HEK293 (cell line): Measurements from ENCODE around the gene SNAPIN.

ENCODE experiments used
- CTCF ChIA-PET: fragments of 350-600 bp; formaldehyde crosslinking; extraction: SDS; loops from one replicate; lab custom pipeline; 2021; ENCODE audit warnings: antibody characterized with exemption; lab: Yijun Ruan, JAX
- POLR2A ChIA-PET: fragments of 300-600 bp; formaldehyde crosslinking; extraction: SDS; loops from one replicate; lab custom pipeline; 2020; ENCODE audit warnings: antibody characterized with exemption, inconsistent platforms; lab: Yijun Ruan, JAX
- H3K27ac ChIP-seq: fragments of 200-500 bp; sonication (Bioruptor generic); 2 replicates; pipeline ENCODE4 v1.5.1; 2014; ENCODE audit warnings: low read depth, low read length, control low read depth, inconsistent platforms; ENCODE audit errors: extremely low read depth
- H3K36me3 ChIP-seq, 2 experiments: fragments of 200-500 bp in 1 of 2; sonication (Bioruptor generic) in 1 of 2; 1 replicate in 1 of 2; 2 replicates in 1 of 2; pipeline ENCODE4 v1.5.1; 2014 to 2017; ENCODE audit warnings: inconsistent platforms in 2 of 2, low read length in 2 of 2; ENCODE audit not compliant: control insufficient read depth in 2 of 2, insufficient read depth in 1 of 2
- H3K4me1 ChIP-seq: fragments of 200-500 bp; sonication (Bioruptor generic); 2 replicates; pipeline ENCODE4 v1.5.1; 2014; ENCODE audit warnings: mild to moderate bottlenecking, low read length, inconsistent platforms; ENCODE audit not compliant: control insufficient read depth, insufficient read depth
- H3K4me3 ChIP-seq: 2 replicates; pipeline ENCODE4 v1.5.1; 2011; ENCODE audit warnings: low read depth, mild to moderate bottlenecking, control low read depth, low read length, moderate library complexity
- H3K9me3 ChIP-seq: fragments of 200-500 bp; sonication (Bioruptor generic); 2 replicates; pipeline ENCODE4 v1.5.1; 2014; ENCODE audit warnings: low read depth, low read length, inconsistent platforms; ENCODE audit not compliant: control insufficient read depth, insufficient read depth
- EGR2 ChIP-seq: fragments of 450-650 bp; formaldehyde crosslinking; IDR thresholded peaks from 2 replicates; pipeline ENCODE4 v1.5.1; 2016; ENCODE audit warnings: low read depth, missing biosample characterization, missing genetic modification characterization
- GLI2 ChIP-seq: fragments of 450-650 bp; formaldehyde crosslinking; IDR thresholded peaks from 2 replicates; pipeline ENCODE4; 2017; ENCODE audit warnings: missing biosample characterization, missing genetic modification characterization, low read depth, borderline replicate concordance
- KLF1 ChIP-seq: fragments of 450-650 bp; formaldehyde crosslinking; IDR thresholded peaks from 2 replicates; pipeline ENCODE4 v1.5.1; 2016; ENCODE audit warnings: missing biosample characterization, missing genetic modification characterization
- PRDM1 ChIP-seq: fragments of 450-650 bp; formaldehyde crosslinking; IDR thresholded peaks from 2 replicates; pipeline ENCODE4; 2016; ENCODE audit warnings: missing biosample characterization, missing genetic modification characterization
- SP2 ChIP-seq: fragments of 450-650 bp; formaldehyde crosslinking; IDR thresholded peaks from 2 replicates; pipeline ENCODE4 v1.5.1; 2016; ENCODE audit warnings: missing biosample characterization, missing genetic modification characterization
- WT1 ChIP-seq: fragments of 450-650 bp; formaldehyde crosslinking; IDR thresholded peaks from 2 replicates; pipeline ENCODE4 v1.5.1; 2016; ENCODE audit warnings: missing biosample characterization, missing genetic modification characterization
- ZBTB17 ChIP-seq: fragments of 450-650 bp; formaldehyde crosslinking; IDR thresholded peaks from 2 replicates; pipeline ENCODE4 v1.5.1; 2016; ENCODE audit warnings: missing biosample characterization, missing genetic modification characterization
- ZFHX2 ChIP-seq: fragments of 450-650 bp; formaldehyde crosslinking; conservative IDR thresholded peaks from 2 replicates; pipeline ENCODE4 v1.5.1; 2016; ENCODE audit warnings: missing biosample characterization, missing genetic modification characterization
- ZNF155 ChIP-seq: fragments of 450-650 bp; formaldehyde crosslinking; IDR thresholded peaks from 2 replicates; pipeline ENCODE4 v1.5.1; 2016; ENCODE audit warnings: missing biosample characterization, missing genetic modification characterization
- ZNF366 ChIP-seq: fragments of 450-650 bp; formaldehyde crosslinking; conservative IDR thresholded peaks from 2 replicates; pipeline ENCODE4 v1.5.1; 2016; ENCODE audit warnings: missing biosample characterization, missing genetic modification characterization
- ZNF510 ChIP-seq: fragments of 450-650 bp; formaldehyde crosslinking; IDR thresholded peaks from 2 replicates; pipeline ENCODE4 v1.5.1; 2018; ENCODE audit warnings: mild to moderate bottlenecking, missing genetic modification characterization, missing biosample characterization; ENCODE audit not compliant: insufficient replicate concordance
- ZNF664 ChIP-seq: fragments of 450-650 bp; formaldehyde crosslinking; IDR thresholded peaks from 2 replicates; pipeline ENCODE4 v1.5.1; 2016; ENCODE audit warnings: missing biosample characterization, missing genetic modification characterization
- ZSCAN16 ChIP-seq: fragments of 450-650 bp; formaldehyde crosslinking; IDR thresholded peaks from 2 replicates; pipeline ENCODE4 v1.5.1; 2016; ENCODE audit warnings: missing biosample characterization, missing genetic modification characterization
- TF ChIP-seq, protein P1 (sequence below): fragments of 450-650 bp; formaldehyde crosslinking; IDR thresholded peaks from 2 replicates; pipeline ENCODE4 v1.5.1; 2016; ENCODE audit warnings: missing biosample characterization, missing genetic modification characterization, borderline replicate concordance
- TF ChIP-seq, protein P2 (sequence below): fragments of 450-650 bp; formaldehyde crosslinking; IDR thresholded peaks from 2 replicates; pipeline ENCODE4 v1.5.1; 2017; ENCODE audit warnings: missing biosample characterization, missing genetic modification characterization
- TF ChIP-seq, protein P3 (sequence below): fragments of 450-650 bp; formaldehyde crosslinking; IDR thresholded peaks from 2 replicates; pipeline ENCODE4 v1.5.1; 2016; ENCODE audit warnings: missing biosample characterization, missing genetic modification characterization
- TF ChIP-seq, protein P4 (sequence below): fragments of 450-650 bp; formaldehyde crosslinking; IDR thresholded peaks from 2 replicates; pipeline ENCODE4 v1.5.1; 2016; ENCODE audit warnings: missing biosample characterization, missing genetic modification characterization

SNAPIN gene

DNA sequence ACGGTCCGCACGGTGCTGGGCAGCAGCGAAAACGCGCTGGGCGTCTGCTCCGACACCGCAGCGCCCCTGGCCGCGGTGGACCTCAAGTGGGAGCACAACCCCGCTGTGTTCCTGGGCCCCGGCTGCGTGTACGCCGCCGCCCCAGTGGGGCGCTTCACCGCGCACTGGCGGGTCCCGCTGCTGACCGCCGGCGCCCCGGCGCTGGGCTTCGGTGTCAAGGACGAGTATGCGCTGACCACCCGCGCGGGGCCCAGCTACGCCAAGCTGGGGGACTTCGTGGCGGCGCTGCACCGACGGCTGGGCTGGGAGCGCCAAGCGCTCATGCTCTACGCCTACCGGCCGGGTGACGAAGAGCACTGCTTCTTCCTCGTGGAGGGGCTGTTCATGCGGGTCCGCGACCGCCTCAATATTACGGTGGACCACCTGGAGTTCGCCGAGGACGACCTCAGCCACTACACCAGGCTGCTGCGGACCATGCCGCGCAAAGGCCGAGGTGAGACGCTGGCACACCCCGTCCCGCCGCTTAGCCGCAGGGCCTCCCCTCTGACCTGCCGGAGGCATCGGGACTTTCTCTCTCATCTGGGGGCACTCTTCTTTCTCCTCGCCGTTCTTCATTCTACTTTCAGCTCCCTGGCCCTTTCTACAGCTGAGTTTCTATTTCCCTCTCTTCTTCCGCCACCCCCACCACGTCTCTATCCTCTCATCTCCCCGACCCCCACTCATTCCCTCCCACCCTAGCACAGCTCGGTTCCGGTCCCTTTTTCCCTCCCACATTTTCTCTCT lies 21.0 kb downstream of the SNAPIN start:
- no peaks in the 10 kb centered on the region for H3K9me3 ChIP-seq
- ChIA-PET POLR2A (interaction anchor here (2.1 kb wide), 1 partner anchor 48 kb away, joined by 6 read pairs; the partner anchor contains the start of gene INTS3), CTCF (interaction anchor here (0.6 to 6.0 kb wide), 9 partner anchors 71 to 400 kb away, joined by 3 to 55 read pairs (median 3); no protein-coding TSS in a partner anchor)
- TF ChIP-seq, protein P1, sequence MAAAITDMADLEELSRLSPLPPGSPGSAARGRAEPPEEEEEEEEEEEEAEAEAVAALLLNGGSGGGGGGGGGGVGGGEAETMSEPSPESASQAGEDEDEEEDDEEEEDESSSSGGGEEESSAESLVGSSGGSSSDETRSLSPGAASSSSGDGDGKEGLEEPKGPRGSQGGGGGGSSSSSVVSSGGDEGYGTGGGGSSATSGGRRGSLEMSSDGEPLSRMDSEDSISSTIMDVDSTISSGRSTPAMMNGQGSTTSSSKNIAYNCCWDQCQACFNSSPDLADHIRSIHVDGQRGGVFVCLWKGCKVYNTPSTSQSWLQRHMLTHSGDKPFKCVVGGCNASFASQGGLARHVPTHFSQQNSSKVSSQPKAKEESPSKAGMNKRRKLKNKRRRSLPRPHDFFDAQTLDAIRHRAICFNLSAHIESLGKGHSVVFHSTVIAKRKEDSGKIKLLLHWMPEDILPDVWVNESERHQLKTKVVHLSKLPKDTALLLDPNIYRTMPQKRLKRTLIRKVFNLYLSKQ (tag by site-specific recombination) = no peak
- TF ChIP-seq GLI2 (no peak), ZNF366 (peak; percentile 81; the same call in 1 of the 2 replicates), KLF1 (no peak), ZSCAN16 (tag by site-specific recombination) (no peak), SP2 (tag by site-specific recombination) (no peak), PRDM1 (peak; percentile 92), ZBTB17 (tag by site-specific recombination) (no peak)
- no peaks in the 10 kb centered on the region for H3K36me3 ChIP-seq
- peak overlapping the region; percentile 42 for H3K4me3 ChIP-seq
- H3K27ac ChIP-seq = no peak overlapping the region; the same call in 1 of the 2 replicates
- no peaks in the 10 kb centered on the region; the same call in 1 of the 2 replicates for H3K4me1 ChIP-seq

DNA sequence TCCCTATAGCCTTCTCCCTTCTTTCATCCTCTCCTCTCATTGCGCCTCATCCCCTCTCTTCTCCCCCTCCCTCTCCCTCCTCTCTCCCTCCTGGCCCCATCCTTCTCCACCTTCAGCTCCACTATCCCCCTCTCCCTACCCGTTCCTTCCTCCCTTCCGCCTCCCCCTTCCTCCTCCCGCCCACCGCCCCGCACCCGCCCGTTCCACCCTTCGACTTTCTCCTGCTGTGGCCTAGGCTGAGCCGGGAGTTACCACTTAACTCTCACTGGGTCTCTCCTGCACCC lies 21.6 kb downstream of the SNAPIN start:
- Histone ChIP-seq H3K4me3 (no peak overlapping the region), H3K9me3 (no peaks in the 10 kb centered on the region), H3K27ac (no peak overlapping the region), H3K36me3 (no peaks in the 10 kb centered on the region), H3K4me1 (no peaks in the 10 kb centered on the region; the same call in 1 of the 2 replicates)
- CTCF ChIA-PET = interaction anchor here (0.7 to 6.0 kb wide), 4 partner anchors 70 to 400 kb away, joined by 3 to 55 read pairs (median 4); no protein-coding TSS in a partner anchor
- POLR2A ChIA-PET = interaction anchor here (2.1 kb wide), 1 partner anchor 48 kb away, joined by 6 read pairs; the partner anchor contains the start of gene INTS3
- TF ChIP-seq WT1 (peak; percentile 42; the same call in 1 of the 2 replicates), EGR2 (tag by site-specific recombination) (peak; percentile 94), ZNF366 (peak; percentile 1; the same call in 1 of the 2 replicates), ZNF510 (tag by site-specific recombination) (no peak), KLF1 (peak; percentile 68; the same call in 1 of the 2 replicates), SP2 (tag by site-specific recombination) (0 out of 2 replicates have a peak, but pooled peaks have one; percentile 33), ZFHX2 (tag by site-specific recombination) (peak; percentile 82), ZNF664 (no peak), ZNF155 (tag by site-specific recombination) (no peak)
- TF ChIP-seq, protein P2, sequence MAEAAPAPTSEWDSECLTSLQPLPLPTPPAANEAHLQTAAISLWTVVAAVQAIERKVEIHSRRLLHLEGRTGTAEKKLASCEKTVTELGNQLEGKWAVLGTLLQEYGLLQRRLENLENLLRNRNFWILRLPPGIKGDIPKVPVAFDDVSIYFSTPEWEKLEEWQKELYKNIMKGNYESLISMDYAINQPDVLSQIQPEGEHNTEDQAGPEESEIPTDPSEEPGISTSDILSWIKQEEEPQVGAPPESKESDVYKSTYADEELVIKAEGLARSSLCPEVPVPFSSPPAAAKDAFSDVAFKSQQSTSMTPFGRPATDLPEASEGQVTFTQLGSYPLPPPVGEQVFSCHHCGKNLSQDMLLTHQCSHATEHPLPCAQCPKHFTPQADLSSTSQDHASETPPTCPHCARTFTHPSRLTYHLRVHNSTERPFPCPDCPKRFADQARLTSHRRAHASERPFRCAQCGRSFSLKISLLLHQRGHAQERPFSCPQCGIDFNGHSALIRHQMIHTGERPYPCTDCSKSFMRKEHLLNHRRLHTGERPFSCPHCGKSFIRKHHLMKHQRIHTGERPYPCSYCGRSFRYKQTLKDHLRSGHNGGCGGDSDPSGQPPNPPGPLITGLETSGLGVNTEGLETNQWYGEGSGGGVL (tag by site-specific recombination) = peak; percentile 48
- TF ChIP-seq, protein P3, sequence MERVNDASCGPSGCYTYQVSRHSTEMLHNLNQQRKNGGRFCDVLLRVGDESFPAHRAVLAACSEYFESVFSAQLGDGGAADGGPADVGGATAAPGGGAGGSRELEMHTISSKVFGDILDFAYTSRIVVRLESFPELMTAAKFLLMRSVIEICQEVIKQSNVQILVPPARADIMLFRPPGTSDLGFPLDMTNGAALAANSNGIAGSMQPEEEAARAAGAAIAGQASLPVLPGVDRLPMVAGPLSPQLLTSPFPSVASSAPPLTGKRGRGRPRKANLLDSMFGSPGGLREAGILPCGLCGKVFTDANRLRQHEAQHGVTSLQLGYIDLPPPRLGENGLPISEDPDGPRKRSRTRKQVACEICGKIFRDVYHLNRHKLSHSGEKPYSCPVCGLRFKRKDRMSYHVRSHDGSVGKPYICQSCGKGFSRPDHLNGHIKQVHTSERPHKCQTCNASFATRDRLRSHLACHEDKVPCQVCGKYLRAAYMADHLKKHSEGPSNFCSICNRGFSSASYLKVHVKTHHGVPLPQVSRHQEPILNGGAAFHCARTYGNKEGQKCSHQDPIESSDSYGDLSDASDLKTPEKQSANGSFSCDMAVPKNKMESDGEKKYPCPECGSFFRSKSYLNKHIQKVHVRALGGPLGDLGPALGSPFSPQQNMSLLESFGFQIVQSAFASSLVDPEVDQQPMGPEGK (tag by site-specific recombination) = 0 out of 2 replicates have a peak, but pooled peaks have one; percentile 29
- TF ChIP-seq, protein P4, sequence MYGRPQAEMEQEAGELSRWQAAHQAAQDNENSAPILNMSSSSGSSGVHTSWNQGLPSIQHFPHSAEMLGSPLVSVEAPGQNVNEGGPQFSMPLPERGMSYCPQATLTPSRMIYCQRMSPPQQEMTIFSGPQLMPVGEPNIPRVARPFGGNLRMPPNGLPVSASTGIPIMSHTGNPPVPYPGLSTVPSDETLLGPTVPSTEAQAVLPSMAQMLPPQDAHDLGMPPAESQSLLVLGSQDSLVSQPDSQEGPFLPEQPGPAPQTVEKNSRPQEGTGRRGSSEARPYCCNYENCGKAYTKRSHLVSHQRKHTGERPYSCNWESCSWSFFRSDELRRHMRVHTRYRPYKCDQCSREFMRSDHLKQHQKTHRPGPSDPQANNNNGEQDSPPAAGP = peak; percentile 53; the same call in 1 of the 2 replicates
